K562 (cell line): ENCODE results near the gene RNF126. TPM values are rescaled to one million over a fixed set of nuclear protein-coding genes. Genes with fewer than 3 reads are reported as not detected.

Experiments
- ATAC-seq: fragments of 200-7000 bp; cut with Tn5 transposase; 3 replicates; pipeline ENCODE4 v1.9.1; 2020; ENCODE audit warnings: moderate library complexity
- BruUV-seq: library from RNA; stranded (reverse); fragments of 400-500 nt; replicated peaks from 2 replicates; lab custom pipeline; 2021; lab: Mats Ljungman, UMichigan
- CTCF ChIA-PET: fragments of 300-600 bp; formaldehyde crosslinking; extraction: SDS; loops from one replicate; lab custom pipeline; 2021; ENCODE audit warnings: low intra/inter-chr PET ratio; lab: Yijun Ruan, JAX
- POLR2A ChIA-PET: fragments of 300-600, 350-650 bp; sonication (Branson Sonifier 250); formaldehyde crosslinking; extraction: SDS; loops from one replicate; lab custom pipeline; 2021; ENCODE audit warnings: antibody characterized with exemption, inconsistent platforms; lab: Yijun Ruan, JAX
- DNase-seq, 4 experiments: peaks; one replicate each; pipeline versions ENCODE4 v3.0.0 to v3.0.0-alpha.2; 2011 to 2018; ENCODE audit warnings: low spot score in 3 of 4, mixed read lengths in 3 of 4; ENCODE audit errors: extremely low read depth in 1 of 4
- FAIRE-seq: peaks from 2 replicates; lab custom pipeline; 2011; peaks lifted over from hg19 to GRCh38; lab: Jason Lieb, UNC
- H2AFZ ChIP-seq: 2 replicates; pipeline ENCODE4 v1.6.0; 2011; ENCODE audit warnings: low read depth, low read length, control low read depth, inconsistent platforms
- H3K27ac ChIP-seq: fragments of 200-600 bp; 3 replicates; pipeline ENCODE4 v1.8.0; 2011; ENCODE audit warnings: low read depth, mild to moderate bottlenecking, control low read depth, inconsistent platforms, low read length, moderate library complexity, mixed read lengths; ENCODE audit errors: extremely low read depth
- H3K27me3 ChIP-seq, 2 experiments: fragments of 300-600 bp in 1 of 2; 2 replicates in 1 of 2; 3 replicates in 1 of 2; pipeline versions ENCODE4 v1.6.0 to v1.8.0; 2011; ENCODE audit warnings: inconsistent platforms in 2 of 2, low read length in 2 of 2, mild to moderate bottlenecking in 1 of 2, mixed read lengths in 1 of 2, moderate library complexity in 1 of 2; ENCODE audit not compliant: control insufficient read depth in 2 of 2, insufficient read depth in 2 of 2
- H3K36me3 ChIP-seq: fragments of 300-600 bp; 3 replicates; pipeline ENCODE4 v1.8.0; 2011; ENCODE audit warnings: mild to moderate bottlenecking, low read length, inconsistent platforms; ENCODE audit not compliant: control insufficient read depth, insufficient read depth
- H3K4me1 ChIP-seq, 2 experiments: fragments of 200-600 bp in 1 of 2; replicated peaks in 1 of 2; 2 replicates in 1 of 2; 3 replicates in 1 of 2; pipeline versions ENCODE4 v1.5.1 to v1.8.0; 2011; ENCODE audit warnings: inconsistent platforms in 2 of 2, low read length in 2 of 2, mild to moderate bottlenecking in 1 of 2, mixed read lengths in 1 of 2, moderate library complexity in 1 of 2; ENCODE audit not compliant: control insufficient read depth in 2 of 2, insufficient read depth in 2 of 2
- H3K4me2 ChIP-seq: 2 replicates; pipeline ENCODE4 v1.6.1; 2011; ENCODE audit warnings: low read length, control low read depth, inconsistent platforms, mixed read lengths; ENCODE audit not compliant: insufficient read depth
- H3K4me3 ChIP-seq: fragments of 200-600 bp; sonication (generic), shearing (Covaris generic); 2 replicates; pipeline ENCODE4 v1.5.1; 2016; ENCODE audit warnings: control low read depth, inconsistent platforms
- H3K79me2 ChIP-seq: fragments of 200-600 bp; 3 replicates; pipeline ENCODE4 v1.8.0; 2011; ENCODE audit warnings: low read length, inconsistent platforms; ENCODE audit not compliant: control insufficient read depth, insufficient read depth
- H3K9ac ChIP-seq, 2 experiments: 2 replicates each; pipeline versions ENCODE4 v1.6.0 to v1.6.1; 2011; ENCODE audit warnings: low read depth in 2 of 2, low read length in 2 of 2, control low read depth in 1 of 2, inconsistent platforms in 1 of 2, mild to moderate bottlenecking in 1 of 2, mixed read lengths in 1 of 2; ENCODE audit not compliant: insufficient read depth in 1 of 2
- H3K9me1 ChIP-seq: one replicate; pipeline ENCODE4 v1.6.0; 2011; ENCODE audit warnings: inconsistent platforms, mild to moderate bottlenecking, low read length, moderate library complexity; ENCODE audit not compliant: control insufficient read depth, insufficient read depth
- H3K9me3 ChIP-seq: replicated peaks from 2 replicates; pipeline ENCODE4 v1.5.1; 2011; ENCODE audit warnings: low read depth, low read length, inconsistent platforms; ENCODE audit not compliant: control insufficient read depth, insufficient read depth
- H4K20me1 ChIP-seq: replicated peaks from 2 replicates; pipeline ENCODE4 v1.6.1; 2011; ENCODE audit warnings: low read length, inconsistent platforms, mixed read lengths; ENCODE audit not compliant: control insufficient read depth, insufficient read depth
- FOXP4 ChIP-seq: sonication (generic); formaldehyde crosslinking; IDR thresholded peaks from 2 replicates; pipeline ENCODE4 v1.8.0; 2022; ENCODE audit warnings: mild to moderate bottlenecking, missing genetic modification reagents, borderline replicate concordance
- HOXB6 ChIP-seq: fragments of 250-450 bp; sonication (Bioruptor Pico); IDR thresholded peaks from 2 replicates; pipeline ENCODE4 v1.5.1; 2022; ENCODE audit warnings: mild to moderate bottlenecking, borderline replicate concordance
- POLR2G ChIP-seq: fragments of 200-400 bp; formaldehyde crosslinking; IDR thresholded peaks from 2 replicates; pipeline ENCODE4 v1.6.1; 2017; ENCODE audit warnings: low read depth, mild to moderate bottlenecking, antibody characterized with exemption, low read length, moderate library complexity
- RBFOX2 ChIP-seq: fragments of 200-400 bp; formaldehyde crosslinking; IDR thresholded peaks from 2 replicates; pipeline ENCODE4 v1.6.1; 2017; ENCODE audit warnings: low read depth, mild to moderate bottlenecking, low read length, moderate library complexity
- ZNF217 ChIP-seq: sonication (generic); formaldehyde crosslinking; IDR thresholded peaks from 2 replicates; pipeline ENCODE4 v1.8.0; 2022; ENCODE audit warnings: mild to moderate bottlenecking, missing genetic modification reagents
- ZNF518B ChIP-seq: fragments of 250-450 bp; sonication (Bioruptor Pico); IDR thresholded peaks from 2 replicates; pipeline ENCODE4 v1.5.0; 2021; ENCODE audit warnings: mild to moderate bottlenecking, moderate library complexity
- ZNF57 ChIP-seq: fragments of 450-650 bp; formaldehyde crosslinking; IDR thresholded peaks from 2 replicates; pipeline ENCODE4 v1.4.0; 2020; ENCODE audit warnings: mild to moderate bottlenecking, moderate library complexity
- WGBS: fragments of 100-300 bp; shearing (Covaris generic); methylation state at CpG from one replicate; pipeline ENCODE4 v1.1.6; 2016; ENCODE audit warnings: low coverage, mixed read lengths; ENCODE audit not compliant: insufficient coverage; ENCODE audit errors: missing lambda C conversion rate; 5-methylcytosine and 5-hydroxymethylcytosine counted together
- in situ Hi-C: fragments of 300-500 bp; cut with MboI; formaldehyde crosslinking; loops from 4 replicates; pipeline ENCODE4 v1.15.0; 2018; ENCODE audit warnings: inconsistent platforms, mixed read lengths
- intact Hi-C: fragments of 100-400 bp; cut with micrococcal nuclease; formaldehyde crosslinking; loops from 2 replicates; pipeline ENCODE4 v1.14.2; 2022
- polyA plus RNA-seq, 8 experiments: library from polyadenylated mRNA; depleted of rRNA in 4 of 8; stranded (reverse) in 5 of 8; unstranded in 3 of 8; fragments of >200 nt; fragmentation: Nextera tagmentation in 2 of 8; fragmentation: Illumina TruSeq in 1 of 8; extraction: Ambion mirVana in 2 of 8; extraction: Trizol in 1 of 8; gene quantifications; 2 replicates each; pipeline versions ENCODE4 v1.2.1 to v1.2.3, GENCODE V29; 2011 to 2014; ENCODE audit warnings: inconsistent platforms in 1 of 8, missing spikeins in 1 of 8
- total RNA-seq, 7 experiments: library from RNA; depleted of rRNA in 6 of 7; stranded (reverse); fragments of >200 nt in 6 of 7; fragmentation: Illumina TruSeq in 2 of 7; extraction: Trizol in 2 of 7; gene quantifications; 2 replicates each; pipeline versions ENCODE4 v1.2.1 to v1.2.3, GENCODE V29; 2011 to 2021; ENCODE audit warnings: low replicate concordance in 1 of 7

The RNF126 gene
- total and polyA plus RNA-seq, 9 of the 15 experiments (the other 6 are each of a cell fraction or from before 2014, with no cell fraction given) = 0.27 to 101 (median 12.3) TPM

GRCh38 chr19:655691-656090, 7.3 kb downstream of the RNF126 start:
- H3K4me3 ChIP-seq = no peak overlapping the region
- FAIRE-seq (no peak), ATAC-seq (no peak), DNase-seq (no peak)
- no TSS peak for BruUV-seq
- CTCF ChIA-PET = no interaction called here
- no peak overlapping the region for H3K4me2 ChIP-seq
- no peaks in the 10 kb centered on the region for H3K9me3 ChIP-seq
- TF ChIP-seq POLR2G (peak; percentile 49), ZNF57 (CRISPR knock-in tag) (no peak), ZNF518B (CRISPR knock-in tag) (no peak), FOXP4 (CRISPR knock-in tag) (no peak), ZNF217 (CRISPR knock-in tag) (no peak), RBFOX2 (peak; percentile 29; the same call in 1 of the 2 replicates), HOXB6 (CRISPR knock-in tag) (no peak)
- H3K27ac ChIP-seq = no peak overlapping the region
- H2AFZ ChIP-seq = no peak overlapping the region
- POLR2A ChIA-PET = no interaction called here
- H3K27me3 ChIP-seq = no peaks in the 10 kb centered on the region
- H3K79me2 ChIP-seq = peaks cover 85% of the 10 kb centered on the region
- peaks cover 6 to 65% of the 10 kb centered on the region in 2 experiments for H3K4me1 ChIP-seq
- peaks cover 96% of the 10 kb centered on the region; the same call in 2 of the 3 replicates for H3K36me3 ChIP-seq
- in situ Hi-C loops = no loop called here
- no peak overlapping the region; a peak in 1 of 4 replicates for H3K9ac ChIP-seq
- H4K20me1 ChIP-seq = peaks cover 45% of the 10 kb centered on the region
- peaks cover 8% of the 10 kb centered on the region for H3K9me1 ChIP-seq
- 94% methylated on average over 15 of the region's 17 CpGs for WGBS
- intact Hi-C loops = no loop called here
